Suppressor macrophage (primary cell): Measurements from ENCODE around the gene MPRIP.

Source experiments
- DNase-seq, 4 experiments: peaks; one replicate each; pipeline ENCODE4 v3.0.0-alpha.2; 2020 to 2022

Gene MPRIP

GRCh38 chr17:17067257-17067656, 25.0 kb downstream of the MPRIP start:
- no peak for DNase-seq

GRCh38 chr17:17069849-17070248, 27.6 kb downstream of the MPRIP start:
- DNase-seq, result no peak

- DNase-seq, result no peak
Observed at GRCh38 chr17:17070931-17071330, 28.7 kb downstream of the MPRIP start.

- no peak for DNase-seq
Observed at GRCh38 chr17:17071531-17072360, 29.5 kb downstream of the MPRIP start.

- no peak for DNase-seq
Observed at GRCh38 chr17:17072546-17072945, 30.3 kb downstream of the MPRIP start.

- DNase-seq, result no peak
Observed at GRCh38 chr17:17073030-17073564, 30.8 kb downstream of the MPRIP start.

GRCh38 chr17:17073581-17074403, 31.5 kb downstream of the MPRIP start:
- no peak for DNase-seq

- DNase-seq, result no peak
Observed at GRCh38 chr17:17075125-17075781, 33.0 kb downstream of the MPRIP start.

GRCh38 chr17:17076066-17076465, 33.8 kb downstream of the MPRIP start:
- no peak for DNase-seq

GRCh38 chr17:17077101-17077500, 34.8 kb downstream of the MPRIP start:
- no peak for DNase-seq

GRCh38 chr17:17077861-17078732, 35.8 kb downstream of the MPRIP start:
- no peak for DNase-seq

GRCh38 chr17:17078832-17079231, 36.6 kb downstream of the MPRIP start:
- no peak for DNase-seq

- no peak for DNase-seq
Observed at GRCh38 chr17:17079336-17079735, 37.1 kb downstream of the MPRIP start.

- no peak for DNase-seq
Observed at GRCh38 chr17:17079761-17080160, 37.5 kb downstream of the MPRIP start.

GRCh38 chr17:17080181-17080631, 37.9 kb downstream of the MPRIP start:
- no peak for DNase-seq

- DNase-seq, result no peak
Observed at GRCh38 chr17:17080781-17081180, 38.5 kb downstream of the MPRIP start.

- DNase-seq, result no peak
Observed at GRCh38 chr17:17081304-17081940, 39.2 kb downstream of the MPRIP start.

GRCh38 chr17:17082878-17083277, 40.6 kb downstream of the MPRIP start:
- DNase-seq, result no peak

- DNase-seq, result no peak
Observed at GRCh38 chr17:17084317-17084835, 42.1 kb downstream of the MPRIP start.

- no peak for DNase-seq
Observed at GRCh38 chr17:17084941-17085340, 42.7 kb downstream of the MPRIP start.

- DNase-seq, result no peak
Observed at GRCh38 chr17:17086585-17086984, 44.3 kb downstream of the MPRIP start.
